Caco-2 (cell line): ENCODE measurements around the gene STOML1. TPM values are rescaled to one million over a fixed set of nuclear protein-coding genes. Genes with fewer than 3 reads are reported as not detected.

Experiments
- BruUV-seq: library from RNA; stranded (reverse); fragments of 400-500 nt; replicated peaks from 2 replicates; lab custom pipeline; 2021; lab: Mats Ljungman, UMichigan
- CTCF ChIA-PET: fragments of 300-600 bp; sonication (Branson Sonifier 250); formaldehyde crosslinking; loops from one replicate; lab custom pipeline; 2022; ENCODE audit warnings: antibody characterized with exemption; lab: Charles Lee
- POLR2A ChIA-PET: fragments of 300-600 bp; sonication (Branson Sonifier 250); formaldehyde crosslinking; loops from one replicate; lab custom pipeline; 2022; ENCODE audit warnings: antibody characterized with exemption; lab: Charles Lee
- DNase-seq, 2 experiments: peaks; one replicate each; pipeline versions ENCODE4 v3.0.0 to v3.0.0-alpha.2; 2020 to 2022
- H3K27me3 ChIP-seq: replicated peaks from 2 replicates; pipeline ENCODE4 v1.6.0; 2011; ENCODE audit warnings: low read length; ENCODE audit not compliant: control insufficient read depth, insufficient read depth
- H3K36me3 ChIP-seq: 2 replicates; pipeline ENCODE4 v1.5.1; 2011; ENCODE audit warnings: low read length; ENCODE audit not compliant: control insufficient read depth, insufficient read depth
- H3K4me1 ChIP-seq: fragments of 250-450 bp; sonication (Bioruptor Pico); 2 replicates; pipeline ENCODE4 v1.5.1; 2020; ENCODE audit warnings: mild to moderate bottlenecking
- H3K4me3 ChIP-seq: 2 replicates; pipeline ENCODE4 v1.5.1; 2011; ENCODE audit warnings: low read depth, mild to moderate bottlenecking, control low read depth, low read length
- H3K9me3 ChIP-seq: fragments of 250-450 bp; sonication (Bioruptor Pico); 2 replicates; pipeline ENCODE4 v1.5.1; 2020; ENCODE audit warnings: mild to moderate bottlenecking, moderate library complexity
- H3K27ac Mint-ChIP-seq: one replicate; pipeline ENCODE4 v1.8.0; 2022; ENCODE audit warnings: mixed read lengths; ENCODE audit not compliant: unreplicated experiment
- H3K27me3 Mint-ChIP-seq: one replicate; pipeline ENCODE4 v1.8.0; 2022; ENCODE audit warnings: mixed read lengths; ENCODE audit not compliant: insufficient read depth, unreplicated experiment
- H3K36me3 Mint-ChIP-seq: one replicate; pipeline ENCODE4 v1.8.0; 2022; ENCODE audit warnings: mild to moderate bottlenecking, mixed read lengths; ENCODE audit not compliant: insufficient read depth, unreplicated experiment
- H3K4me1 Mint-ChIP-seq: one replicate; pipeline ENCODE4 v1.8.0; 2022; ENCODE audit warnings: low read depth, mixed read lengths; ENCODE audit not compliant: unreplicated experiment
- H3K4me3 Mint-ChIP-seq: one replicate; pipeline ENCODE4 v1.8.0; 2022; ENCODE audit warnings: mild to moderate bottlenecking, moderate library complexity, mixed read lengths; ENCODE audit not compliant: unreplicated experiment
- H3K9me3 Mint-ChIP-seq: one replicate; pipeline ENCODE4 v1.8.0; 2022; ENCODE audit warnings: mixed read lengths; ENCODE audit not compliant: unreplicated experiment
- intact Hi-C: fragments of 100-400 bp; cut with micrococcal nuclease; formaldehyde crosslinking; loops from one replicate; pipeline ENCODE4 v1.10.0; 2022; ENCODE audit not compliant: unreplicated experiment
- total RNA-seq: library from RNA; stranded (reverse); gene quantifications from 2 replicates; pipeline ENCODE4 v1.2.3, GENCODE V29; 2022
- TF ChIP-seq, protein P1 (sequence below), 2 experiments: fragments of 200-600 bp in 1 of 2; IDR thresholded peaks; 1 replicate in 1 of 2; 2 replicates in 1 of 2; pipeline versions ENCODE4 v1.5.1 to v1.8.0; 2011 to 2022; ENCODE audit warnings: antibody characterized with exemption in 1 of 2, control low read depth in 1 of 2, inconsistent platforms in 1 of 2, low read depth in 1 of 2, low read length in 1 of 2, mild to moderate bottlenecking in 1 of 2, moderate library complexity in 1 of 2; ENCODE audit not compliant: insufficient read depth in 1 of 2, severe bottlenecking in 1 of 2, unreplicated experiment in 1 of 2

Gene STOML1
- total RNA-seq, 1 experiment from 2014 or later, result 7.6 TPM

DNA sequence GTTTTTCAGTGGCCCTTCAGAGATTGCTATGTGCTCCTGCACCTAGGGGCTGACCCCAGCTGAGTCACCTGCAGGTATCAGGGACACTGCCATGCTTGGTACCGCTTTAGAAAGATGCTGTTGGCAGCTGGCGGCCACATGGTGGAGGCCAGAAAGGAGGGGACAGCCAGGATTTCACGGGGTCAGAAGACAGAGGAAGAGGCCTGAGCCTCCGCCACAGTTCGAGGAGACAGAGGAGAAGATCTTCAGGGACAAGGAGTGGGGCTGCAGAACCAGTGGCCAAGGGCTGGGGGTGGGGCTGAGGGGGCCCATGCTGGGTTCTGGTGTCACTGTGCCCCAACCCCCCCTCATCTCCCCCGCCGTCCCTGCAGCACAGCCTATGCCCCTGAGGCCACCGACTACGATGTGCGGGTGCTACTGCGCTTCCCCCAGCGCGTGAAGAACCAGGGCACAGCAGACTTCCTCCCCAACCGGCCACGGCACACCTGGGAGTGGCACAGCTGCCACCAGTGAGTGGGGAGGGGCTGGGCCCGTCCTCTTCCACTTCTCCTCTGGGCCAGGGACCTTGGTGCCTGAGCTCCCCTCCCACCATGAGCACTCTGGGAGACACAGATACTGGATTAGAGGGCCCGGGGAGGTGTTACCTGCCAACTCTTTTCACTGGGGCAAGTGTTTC lies 45.9 kb downstream of the STOML1 start:
- Mint-ChIP-seq H3K4me1 (peaks cover 3% of the 10 kb centered on the region), H3K9me3 (no peaks in the 10 kb centered on the region), H3K27me3 (no peaks in the 10 kb centered on the region), H3K4me3 (no peak overlapping the region), H3K27ac (no peak overlapping the region), H3K36me3 (no peaks in the 10 kb centered on the region)
- H3K4me1 ChIP-seq, result peaks cover 32% of the 10 kb centered on the region
- no peaks in the 10 kb centered on the region for H3K36me3 ChIP-seq
- ChIA-PET POLR2A (no interaction called here), CTCF (no interaction called here)
- intact Hi-C loops, result no loop called here
- H3K9me3 ChIP-seq, result no peaks in the 10 kb centered on the region
- BruUV-seq, result no TSS peak
- H3K27me3 ChIP-seq, result no peaks in the 10 kb centered on the region
- no peak overlapping the region for H3K4me3 ChIP-seq
- TF ChIP-seq, protein P1, sequence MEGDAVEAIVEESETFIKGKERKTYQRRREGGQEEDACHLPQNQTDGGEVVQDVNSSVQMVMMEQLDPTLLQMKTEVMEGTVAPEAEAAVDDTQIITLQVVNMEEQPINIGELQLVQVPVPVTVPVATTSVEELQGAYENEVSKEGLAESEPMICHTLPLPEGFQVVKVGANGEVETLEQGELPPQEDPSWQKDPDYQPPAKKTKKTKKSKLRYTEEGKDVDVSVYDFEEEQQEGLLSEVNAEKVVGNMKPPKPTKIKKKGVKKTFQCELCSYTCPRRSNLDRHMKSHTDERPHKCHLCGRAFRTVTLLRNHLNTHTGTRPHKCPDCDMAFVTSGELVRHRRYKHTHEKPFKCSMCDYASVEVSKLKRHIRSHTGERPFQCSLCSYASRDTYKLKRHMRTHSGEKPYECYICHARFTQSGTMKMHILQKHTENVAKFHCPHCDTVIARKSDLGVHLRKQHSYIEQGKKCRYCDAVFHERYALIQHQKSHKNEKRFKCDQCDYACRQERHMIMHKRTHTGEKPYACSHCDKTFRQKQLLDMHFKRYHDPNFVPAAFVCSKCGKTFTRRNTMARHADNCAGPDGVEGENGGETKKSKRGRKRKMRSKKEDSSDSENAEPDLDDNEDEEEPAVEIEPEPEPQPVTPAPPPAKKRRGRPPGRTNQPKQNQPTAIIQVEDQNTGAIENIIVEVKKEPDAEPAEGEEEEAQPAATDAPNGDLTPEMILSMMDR (IDR thresholded peaks at IDR 0.05; ENCODE audit: insufficient read depth in 1 of 2, low read depth in 1 of 2, low read length in 1 of 2, severe bottlenecking in 1 of 2, unreplicated experiment in 1 of 2), result no peak
- DNase-seq, result no peak

DNA sequence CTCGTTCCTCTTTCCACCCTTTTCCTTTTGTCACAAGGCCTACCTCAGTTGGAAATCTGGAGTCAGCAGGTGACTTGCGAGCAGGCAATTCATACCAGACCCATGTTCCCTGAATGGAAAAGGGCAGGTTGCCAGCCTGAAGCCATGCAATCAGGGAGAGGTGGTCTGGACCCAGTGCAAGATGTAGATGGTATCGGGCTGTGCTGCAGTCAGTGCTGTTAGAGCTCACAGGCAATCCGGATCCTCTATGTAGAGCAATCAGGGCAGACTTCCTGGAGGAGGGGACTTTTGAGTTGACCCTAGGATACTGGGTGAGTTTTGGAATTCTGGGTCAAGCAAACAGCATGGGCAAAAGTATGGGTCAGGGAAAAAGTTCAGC lies 47.0 kb downstream of the STOML1 start:
- POLR2A ChIA-PET, result no interaction called here
- TF ChIP-seq, protein P1 (IDR thresholded peaks at IDR 0.05; ENCODE audit: insufficient read depth in 1 of 2, low read depth in 1 of 2, low read length in 1 of 2, severe bottlenecking in 1 of 2, unreplicated experiment in 1 of 2), result no peak
- intact Hi-C loops, result no loop called here
- no peak for DNase-seq
- H3K36me3 Mint-ChIP-seq, result no peaks in the 10 kb centered on the region
- H3K4me3 ChIP-seq, result no peak overlapping the region
- CTCF ChIA-PET, result no interaction called here
- no peaks in the 10 kb centered on the region for H3K4me1 Mint-ChIP-seq
- no peaks in the 10 kb centered on the region for H3K27me3 ChIP-seq
- H3K9me3 ChIP-seq, result no peaks in the 10 kb centered on the region
- no TSS peak for BruUV-seq
- no peak overlapping the region for H3K4me3 Mint-ChIP-seq
- H3K4me1 ChIP-seq, result peaks cover 42% of the 10 kb centered on the region
- H3K9me3 Mint-ChIP-seq, result no peaks in the 10 kb centered on the region
- H3K36me3 ChIP-seq, result no peaks in the 10 kb centered on the region
- no peak overlapping the region for H3K27ac Mint-ChIP-seq
- no peaks in the 10 kb centered on the region for H3K27me3 Mint-ChIP-seq

- no peak overlapping the region for H3K27ac Mint-ChIP-seq
- POLR2A ChIA-PET, result no interaction called here
- Histone ChIP-seq H3K4me1 (peaks cover 45% of the 10 kb centered on the region), H3K27me3 (no peaks in the 10 kb centered on the region), H3K4me3 (no peak overlapping the region), H3K36me3 (no peaks in the 10 kb centered on the region), H3K9me3 (no peaks in the 10 kb centered on the region)
- no peaks in the 10 kb centered on the region for H3K36me3 Mint-ChIP-seq
- H3K4me3 Mint-ChIP-seq, result no peak overlapping the region
- TF ChIP-seq, protein P1 (IDR thresholded peaks at IDR 0.05; ENCODE audit: insufficient read depth in 1 of 2, low read depth in 1 of 2, low read length in 1 of 2, severe bottlenecking in 1 of 2, unreplicated experiment in 1 of 2), result no peak
- no peaks in the 10 kb centered on the region for H3K27me3 Mint-ChIP-seq
- intact Hi-C loops, result no loop called here
- CTCF ChIA-PET, result no interaction called here
- no peaks in the 10 kb centered on the region for H3K9me3 Mint-ChIP-seq
- H3K4me1 Mint-ChIP-seq, result no peaks in the 10 kb centered on the region
- no peak for DNase-seq
- no TSS peak for BruUV-seq
Measured at GRCh38 chr15:73944161-73945129, 47.6 kb downstream of the STOML1 start.
